Body of pancreas (tissue), 4 donors: ENCODE data around the gene S1PR1.

Experiments used
- POLR2A ChIP-seq, 3 donors: fragments of 450-650 bp; IDR thresholded peaks; one replicate each; pipeline ENCODE4 v1.6.1; 2016; ENCODE audit warnings: antibody characterized with exemption in 3 of 3, mild to moderate bottlenecking in 2 of 3
- TF ChIP-seq, protein P1 (sequence below), 7 experiments: fragments of 450-650 bp in 4 of 7; fragments of 200-600 bp in 3 of 7; sonication (generic) in 3 of 7; IDR thresholded peaks; one replicate each; pipeline ENCODE4 v1.5.1; 2016 to 2019; ENCODE audit warnings: antibody characterized with exemption in 7 of 7

DNA sequence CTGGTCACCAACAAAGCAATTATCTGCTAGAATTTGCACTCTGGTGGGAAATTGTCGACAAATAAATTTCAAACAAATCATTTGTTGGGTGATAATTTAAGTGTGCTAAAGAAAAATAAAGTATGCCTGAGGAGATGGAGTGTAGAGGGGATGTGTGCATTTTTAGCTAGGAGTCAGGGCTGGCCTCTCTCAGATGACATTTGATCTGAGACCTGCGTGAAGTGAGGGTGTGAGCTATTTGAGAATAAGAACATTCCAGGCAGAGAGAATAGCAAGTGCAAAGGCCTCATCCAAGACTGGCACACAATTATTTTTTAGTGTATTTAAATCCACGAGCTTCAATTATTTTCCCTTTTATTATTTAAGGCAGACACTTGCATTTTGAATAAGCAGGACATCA is 19.7 kb upstream of the S1PR1 start:
- TF ChIP-seq, protein P1, sequence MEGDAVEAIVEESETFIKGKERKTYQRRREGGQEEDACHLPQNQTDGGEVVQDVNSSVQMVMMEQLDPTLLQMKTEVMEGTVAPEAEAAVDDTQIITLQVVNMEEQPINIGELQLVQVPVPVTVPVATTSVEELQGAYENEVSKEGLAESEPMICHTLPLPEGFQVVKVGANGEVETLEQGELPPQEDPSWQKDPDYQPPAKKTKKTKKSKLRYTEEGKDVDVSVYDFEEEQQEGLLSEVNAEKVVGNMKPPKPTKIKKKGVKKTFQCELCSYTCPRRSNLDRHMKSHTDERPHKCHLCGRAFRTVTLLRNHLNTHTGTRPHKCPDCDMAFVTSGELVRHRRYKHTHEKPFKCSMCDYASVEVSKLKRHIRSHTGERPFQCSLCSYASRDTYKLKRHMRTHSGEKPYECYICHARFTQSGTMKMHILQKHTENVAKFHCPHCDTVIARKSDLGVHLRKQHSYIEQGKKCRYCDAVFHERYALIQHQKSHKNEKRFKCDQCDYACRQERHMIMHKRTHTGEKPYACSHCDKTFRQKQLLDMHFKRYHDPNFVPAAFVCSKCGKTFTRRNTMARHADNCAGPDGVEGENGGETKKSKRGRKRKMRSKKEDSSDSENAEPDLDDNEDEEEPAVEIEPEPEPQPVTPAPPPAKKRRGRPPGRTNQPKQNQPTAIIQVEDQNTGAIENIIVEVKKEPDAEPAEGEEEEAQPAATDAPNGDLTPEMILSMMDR (IDR thresholded peaks at IDR 0.05): no peak
- no peak for TF ChIP-seq POLR2A (IDR thresholded peaks at IDR 0.05)
